ENCODE data around the gene SDC4. TPM values are rescaled to one million over a fixed set of nuclear protein-coding genes. Genes with fewer than 3 reads are reported as not detected.

SDC4 gene
- total and polyA plus RNA-seq, 9 of the 15 experiments (the other 6 are each of a cell fraction or from before 2014, with no cell fraction given): 2.1 to 10.7 (median 6.3) TPM

- Histone ChIP-seq H3K79me2 (ENCODE audit: control insufficient read depth, insufficient read depth, low read length) (no peaks in the 10 kb centered on the region), H3K9ac (ENCODE audit: insufficient read depth in 1 of 2, low read depth in 2 of 2, low read length in 2 of 2) (no peak overlapping the region), H3K4me1 (replicated peaks in 1 of 2; ENCODE audit: control insufficient read depth in 2 of 2, insufficient read depth in 2 of 2, low read length in 2 of 2) (peaks cover 0 to 5% of the 10 kb centered on the region in 2 experiments; a peak in 1 of 5 replicates), H3K27me3 (ENCODE audit: control insufficient read depth in 2 of 2, insufficient read depth in 2 of 2, low read length in 2 of 2) (no peaks in the 10 kb centered on the region), H3K27ac (ENCODE audit: extremely low read depth, low read depth, low read length) (no peak overlapping the region), H3K4me3 (no peak overlapping the region), H3K36me3 (ENCODE audit: control insufficient read depth, insufficient read depth, low read length) (peaks cover 21% of the 10 kb centered on the region; the same call in 2 of the 3 replicates), H3K9me1 (ENCODE audit: control insufficient read depth, insufficient read depth, low read length) (peaks cover 3% of the 10 kb centered on the region), H3K4me2 (ENCODE audit: insufficient read depth, low read length) (no peak overlapping the region), H2AFZ (ENCODE audit: low read depth, low read length) (no peak overlapping the region), H4K20me1 (replicated peaks; ENCODE audit: control insufficient read depth, insufficient read depth, low read length) (no peaks in the 10 kb centered on the region), H3K9me3 (replicated peaks; ENCODE audit: control insufficient read depth, insufficient read depth, low read depth, low read length) (no peaks in the 10 kb centered on the region)
- POLR2A ChIA-PET: interaction anchor here (0.9 kb wide), 1 partner anchor 19 kb away, joined by 4 read pairs; no protein-coding TSS in a partner anchor
- CTCF ChIA-PET (ENCODE audit: low intra/inter-chr PET ratio): no interaction called here
- FAIRE-seq (no peak), DNase-seq (ENCODE audit: extremely low read depth in 1 of 4, low spot score in 3 of 4) (no peak), ATAC-seq (no peak)
- in situ Hi-C loops (cut with MboI) (no loop called here), intact Hi-C loops (cut with micrococcal nuclease) (no loop called here)
- no peak for TF ChIP-seq EWSR1 (IDR thresholded peaks at IDR 0.05; ENCODE audit: borderline replicate concordance, low read depth, partially characterized antibody)
- no peak for TF ChIP-seq ZNF3 (CRISPR knock-in tag; IDR thresholded peaks at IDR 0.05)
- TF ChIP-seq SETDB1 (IDR thresholded peaks at IDR 0.05; ENCODE audit: low read length): no peak
- TF ChIP-seq CLOCK (CRISPR knock-in tag; IDR thresholded peaks at IDR 0.05; ENCODE audit: borderline replicate concordance): no peak
- BruUV-seq (replicated peaks): no TSS peak
- WGBS (ENCODE audit: insufficient coverage, low coverage, missing lambda C conversion rate): 85% methylated on average over 4 of the region's 4 CpGs
These were observed 19.8 kb downstream of the SDC4 start for GRCh38 chr20:45328451-45328850.

All from K562 (cell line).